ENCODE data around the gene MRPS15. TPM values are rescaled to one million over a fixed set of nuclear protein-coding genes. Genes with fewer than 3 reads are reported as not detected.
"Not testable (repeated sequence)": the region's sequence is repeated elsewhere in the genome, so short reads cannot be mapped to it uniquely, and the experiment has no call there.

MRPS15 gene
- total RNA-seq, 1 donor from 2014 or later, result 108 TPM

- Histone ChIP-seq H3K9me3 (replicated peaks) (no peaks in the 10 kb centered on the region), H3K4me3 (no peak overlapping the region), H3K27me3 (ENCODE audit: low read depth) (peaks cover 36% of the 10 kb centered on the region), H3K27ac (replicated peaks) (no peak overlapping the region), H3K4me1 (peaks cover 10% of the 10 kb centered on the region), H3K36me3 (no peaks in the 10 kb centered on the region)
- intact Hi-C loops (cut with micrococcal nuclease), result no loop called here
- DNase-seq, result no peak
- no peak for TF ChIP-seq CTCF (IDR thresholded peaks at IDR 0.05; ENCODE audit: borderline replicate concordance)
Observed at GRCh38 chr1:36481091-36481490, 16.9 kb upstream of the MRPS15 start.

DNA sequence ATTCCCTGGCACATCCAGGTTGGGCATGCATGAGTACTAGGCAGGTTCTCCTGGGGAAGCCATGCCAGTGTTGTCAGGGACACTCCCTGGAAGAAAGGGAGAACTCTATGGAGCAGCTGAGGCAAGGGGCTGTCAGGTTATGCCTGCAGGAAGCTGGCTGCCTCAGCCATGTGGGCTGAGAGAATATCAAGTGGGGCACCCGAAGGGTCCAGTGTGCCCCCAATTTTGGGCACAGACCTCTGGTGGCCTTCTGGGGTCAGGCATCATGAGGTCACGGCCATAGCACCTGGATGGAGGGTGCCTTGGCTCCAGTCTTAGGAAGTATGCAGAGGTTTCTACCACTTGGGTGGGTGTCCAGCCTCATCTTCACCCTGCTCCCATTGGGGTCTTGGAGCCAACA lies 16.0 kb upstream of the MRPS15 start:
- no peak overlapping the region for H3K4me3 ChIP-seq
- no peaks in the 10 kb centered on the region for H3K9me3 ChIP-seq (replicated peaks)
- peaks cover 10% of the 10 kb centered on the region for H3K4me1 ChIP-seq
- H3K27me3 ChIP-seq (ENCODE audit: low read depth), result peaks cover 46% of the 10 kb centered on the region
- no peak for TF ChIP-seq CTCF (IDR thresholded peaks at IDR 0.05; ENCODE audit: borderline replicate concordance)
- DNase-seq, result no peak
- H3K27ac ChIP-seq (replicated peaks), result no peak overlapping the region
- intact Hi-C loops (cut with micrococcal nuclease), result no loop called here
- no peaks in the 10 kb centered on the region for H3K36me3 ChIP-seq

DNA sequence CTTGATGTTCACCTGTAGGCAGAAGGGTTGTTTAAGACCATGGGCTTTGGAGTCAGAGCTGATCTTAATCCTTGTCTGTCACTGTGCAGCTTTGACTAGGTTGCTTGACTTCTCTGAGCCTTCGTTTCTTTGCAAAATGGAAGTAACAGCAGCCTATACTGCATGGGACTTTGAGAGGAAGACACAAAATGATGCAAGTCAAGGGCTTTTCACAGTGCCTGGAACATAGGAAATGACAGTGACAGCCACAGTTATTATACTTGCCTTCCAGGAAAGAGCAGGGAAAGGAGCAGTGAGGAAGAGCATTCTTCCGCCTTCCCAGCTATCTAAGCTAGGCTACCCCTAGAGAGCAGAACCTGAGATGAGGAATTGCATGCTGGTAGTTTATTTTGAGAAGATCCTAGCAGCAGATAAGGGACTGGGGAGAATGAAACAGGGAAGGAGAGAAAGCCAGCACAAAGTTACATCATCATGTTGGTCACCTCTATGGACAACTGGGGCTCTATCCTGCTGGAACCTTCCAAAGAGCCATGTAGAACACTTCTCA lies 15.4 kb upstream of the MRPS15 start:
- DNase-seq, result no peak
- no peak overlapping the region for H3K4me3 ChIP-seq
- no peaks in the 10 kb centered on the region for H3K36me3 ChIP-seq
- peaks cover 10% of the 10 kb centered on the region for H3K4me1 ChIP-seq
- H3K27ac ChIP-seq (replicated peaks), result no peak overlapping the region
- H3K9me3 ChIP-seq (replicated peaks), result no peaks in the 10 kb centered on the region
- H3K27me3 ChIP-seq (ENCODE audit: low read depth), result peaks cover 46% of the 10 kb centered on the region
- intact Hi-C loops (cut with micrococcal nuclease), result no loop called here
- no peak for TF ChIP-seq CTCF (IDR thresholded peaks at IDR 0.05; ENCODE audit: borderline replicate concordance)

GRCh38 chr1:36477615-36478014 lies 13.4 kb upstream of the MRPS15 start:
- H3K9me3 ChIP-seq (replicated peaks); H3K36me3 ChIP-seq; DNase-seq; intact Hi-C loops (cut with micrococcal nuclease); H3K4me3 ChIP-seq; H3K27ac ChIP-seq (replicated peaks): not testable (repeated sequence)
- H3K27me3 ChIP-seq (ENCODE audit: low read depth), result peaks cover 46% of the 10 kb centered on the region
- H3K4me1 ChIP-seq, result peaks cover 10% of the 10 kb centered on the region

DNA sequence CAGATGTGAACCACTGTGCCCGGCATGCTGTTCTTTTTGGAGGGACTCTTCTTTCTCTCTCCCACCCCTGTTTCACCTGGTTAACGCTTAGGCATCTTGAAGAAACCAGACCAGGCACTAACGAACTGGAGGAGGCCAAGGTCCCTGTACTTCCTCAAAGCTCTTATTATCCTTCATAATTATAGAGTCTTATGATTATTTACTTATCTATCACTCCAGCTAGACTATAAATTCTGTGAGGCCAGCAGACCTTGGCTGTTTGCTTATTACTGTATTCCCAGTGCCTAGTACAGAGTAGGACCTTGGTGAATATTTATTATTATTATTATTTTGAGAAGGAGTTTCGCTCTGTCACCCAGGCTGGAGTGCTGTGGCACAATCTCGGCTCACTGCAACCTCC lies 12.8 kb upstream of the MRPS15 start:
- no peak for TF ChIP-seq CTCF (IDR thresholded peaks at IDR 0.05; ENCODE audit: borderline replicate concordance)
- no peak for DNase-seq
- intact Hi-C loops (cut with micrococcal nuclease), result no loop called here
- Histone ChIP-seq H3K9me3 (replicated peaks) (no peaks in the 10 kb centered on the region), H3K27ac (replicated peaks) (no peak overlapping the region), H3K4me3 (no peak overlapping the region), H3K27me3 (ENCODE audit: low read depth) (peaks cover 46% of the 10 kb centered on the region), H3K4me1 (peaks cover 7% of the 10 kb centered on the region), H3K36me3 (no peaks in the 10 kb centered on the region)

DNA sequence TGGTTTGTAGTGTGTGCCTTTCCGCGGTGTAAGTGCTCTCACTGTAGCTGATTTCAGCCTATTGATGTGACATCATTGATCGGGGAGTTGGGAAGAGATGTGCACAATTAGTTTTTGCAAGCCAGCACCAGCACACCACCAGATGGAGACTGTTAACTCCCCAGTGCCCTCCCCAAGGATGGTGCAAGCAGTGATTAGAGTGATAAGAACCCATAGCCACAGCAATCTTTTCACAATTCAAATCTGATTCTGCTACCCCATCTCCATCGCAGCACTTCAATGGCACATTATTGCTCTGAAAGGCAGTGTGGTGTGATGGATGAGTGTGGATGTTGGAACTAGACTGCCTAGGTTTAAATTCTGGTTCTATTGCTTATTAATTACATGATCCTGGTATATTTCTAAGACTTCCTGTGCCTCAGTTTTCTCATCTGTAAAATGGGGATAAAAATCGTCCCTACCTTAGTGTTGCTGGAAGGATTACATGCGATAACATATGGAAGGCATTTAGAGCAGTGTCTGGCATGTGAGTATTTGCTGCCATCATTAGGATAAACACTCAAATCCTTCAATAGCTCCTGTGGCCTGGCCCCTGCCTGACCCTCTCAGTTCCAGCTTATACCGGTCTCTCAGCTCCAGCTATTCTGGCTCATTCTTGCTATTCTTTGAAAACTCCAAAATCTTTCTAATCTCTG lies 11.9 kb upstream of the MRPS15 start:
- Histone ChIP-seq H3K27ac (replicated peaks) (no peak overlapping the region), H3K4me1 (no peaks in the 10 kb centered on the region), H3K27me3 (ENCODE audit: low read depth) (peaks cover 46% of the 10 kb centered on the region), H3K9me3 (replicated peaks) (no peaks in the 10 kb centered on the region), H3K36me3 (no peaks in the 10 kb centered on the region), H3K4me3 (no peak overlapping the region)
- TF ChIP-seq CTCF (IDR thresholded peaks at IDR 0.05; ENCODE audit: borderline replicate concordance), result no peak
- no peak for DNase-seq
- intact Hi-C loops (cut with micrococcal nuclease), result no loop called here

All from left ventricle myocardium inferior (tissue), 1 donor.